Stimulated activated CD8-positive, alpha-beta memory T cell treated with anti-CD3 and anti-CD28 coated beads, Interleukin-7, amount 100 ng/mL, for 48 hours (primary cell): ENCODE data around the gene MAP2K3.
"Not testable (repeated sequence)": the region's sequence is repeated elsewhere in the genome, so short reads cannot be mapped to it uniquely, and the experiment has no call there.

Experiments used
- DNase-seq, 2 donors: peaks; one replicate each; pipeline ENCODE4 v3.0.0-alpha.2; 2020; ENCODE audit warnings: low read depth in 1 of 2; ENCODE audit errors: extremely low read depth in 1 of 2

MAP2K3 gene

DNA sequence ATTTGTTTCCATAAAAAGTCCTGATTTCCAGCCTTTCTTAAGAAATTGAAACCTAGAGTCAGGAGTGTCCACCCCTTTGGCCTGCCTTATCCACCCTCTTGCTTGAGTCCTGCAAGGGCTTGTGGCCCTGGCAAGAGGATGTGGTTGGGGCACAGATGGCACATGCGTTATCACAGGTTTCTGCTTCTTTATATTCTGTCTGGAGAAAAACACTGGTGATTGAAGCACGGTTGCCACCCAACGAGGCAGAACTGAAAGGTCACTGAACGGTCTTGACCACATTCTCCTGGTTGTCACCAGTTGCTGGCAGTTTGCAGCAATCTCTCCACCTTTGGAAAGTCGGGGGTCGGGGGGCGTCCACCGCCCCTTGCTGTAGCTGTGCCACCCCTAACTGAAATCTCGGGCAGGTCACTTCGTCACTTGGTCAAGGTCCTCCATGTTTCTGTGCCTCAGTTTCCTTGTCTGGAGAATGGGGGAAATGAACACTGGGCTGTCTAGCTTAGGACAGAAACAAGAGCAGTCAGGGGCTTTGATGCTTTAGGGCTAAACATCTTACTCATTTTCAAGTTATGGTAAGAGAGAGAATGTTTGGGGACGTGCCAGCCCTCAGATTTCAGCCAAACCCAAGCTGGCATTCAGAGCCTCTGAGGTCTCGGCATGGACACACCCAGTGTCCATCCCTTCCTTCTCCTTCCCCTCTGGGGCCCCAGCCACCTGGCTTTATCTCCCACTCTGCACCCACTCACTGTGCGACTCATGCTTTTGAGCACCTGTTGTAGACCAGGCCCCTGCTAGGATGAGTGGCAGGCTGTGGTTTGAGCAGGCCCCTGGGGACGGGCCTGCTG is 63.8 kb downstream of the MAP2K3 start:
- DNase-seq: not testable (repeated sequence)

DNA sequence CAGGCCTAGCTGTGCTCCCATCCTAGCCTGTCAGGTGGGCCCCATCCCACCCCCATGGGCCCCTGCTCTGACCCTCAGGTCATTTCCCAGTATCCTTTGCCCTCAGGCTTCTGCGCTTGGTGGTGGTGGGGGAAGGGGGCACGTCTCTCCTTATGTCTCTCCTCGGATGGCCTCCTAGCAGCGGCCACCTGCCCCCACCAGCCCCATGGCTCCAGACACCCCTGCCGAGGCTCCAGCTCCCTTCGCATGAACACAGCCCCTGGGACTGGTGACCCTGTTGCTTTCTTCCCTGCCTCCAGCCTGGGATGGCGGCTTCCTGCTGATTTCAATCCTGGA is 64.4 kb downstream of the MAP2K3 start:
- not testable (repeated sequence) for DNase-seq

DNA sequence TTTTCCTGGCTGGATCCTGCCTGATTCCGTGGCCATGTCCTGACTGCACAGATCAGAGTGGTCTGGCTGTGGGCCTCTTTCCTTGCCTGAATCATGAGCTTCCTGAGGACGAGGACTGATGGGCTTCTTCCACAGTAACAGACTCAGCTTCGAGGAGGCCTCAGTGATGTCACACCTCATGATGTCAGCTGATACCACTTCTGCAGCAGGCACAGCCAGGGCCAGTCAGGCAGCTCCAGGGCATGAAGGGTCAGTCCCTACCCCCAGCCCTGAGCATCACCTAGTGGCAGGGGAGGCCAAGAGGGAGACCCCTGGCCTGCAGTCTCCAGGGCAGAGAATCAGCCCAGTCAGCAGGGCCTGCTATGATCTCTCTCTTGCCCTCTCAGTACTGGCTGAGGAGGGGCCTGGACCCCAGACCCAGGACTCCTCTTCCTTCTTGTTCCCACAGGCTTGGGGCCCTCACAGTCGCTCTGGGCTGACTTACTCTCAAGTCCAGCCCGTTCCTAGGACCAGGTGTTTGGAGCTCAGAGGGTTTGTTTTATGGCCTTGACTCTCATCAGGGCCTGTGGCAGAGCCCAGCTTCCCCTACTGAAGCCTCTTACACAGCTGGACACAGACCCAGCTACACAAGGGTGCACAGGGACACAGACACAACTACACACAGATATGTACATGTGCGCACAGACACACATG is 65.0 kb downstream of the MAP2K3 start:
- DNase-seq: not testable (repeated sequence)

DNA sequence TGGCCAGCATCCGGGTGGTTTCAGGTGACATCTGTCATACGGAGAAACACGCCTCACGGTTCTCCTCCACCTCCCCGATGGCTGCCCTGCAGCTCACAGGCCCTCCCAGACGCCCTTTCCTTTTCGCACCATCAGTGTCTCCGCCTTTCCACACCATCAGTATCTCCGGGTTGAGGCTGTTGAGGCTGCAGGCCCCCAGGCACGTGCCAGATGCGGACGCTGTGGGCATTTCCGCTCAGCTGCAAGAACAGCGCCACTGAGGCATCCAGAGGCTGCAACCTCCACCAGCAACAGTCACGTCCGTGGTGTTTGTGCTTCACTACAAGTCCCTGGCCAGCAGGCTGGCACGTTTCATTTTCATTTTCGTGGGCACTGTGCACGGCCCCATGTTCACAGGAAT is 66.0 kb downstream of the MAP2K3 start:
- not testable (repeated sequence) for DNase-seq

DNA sequence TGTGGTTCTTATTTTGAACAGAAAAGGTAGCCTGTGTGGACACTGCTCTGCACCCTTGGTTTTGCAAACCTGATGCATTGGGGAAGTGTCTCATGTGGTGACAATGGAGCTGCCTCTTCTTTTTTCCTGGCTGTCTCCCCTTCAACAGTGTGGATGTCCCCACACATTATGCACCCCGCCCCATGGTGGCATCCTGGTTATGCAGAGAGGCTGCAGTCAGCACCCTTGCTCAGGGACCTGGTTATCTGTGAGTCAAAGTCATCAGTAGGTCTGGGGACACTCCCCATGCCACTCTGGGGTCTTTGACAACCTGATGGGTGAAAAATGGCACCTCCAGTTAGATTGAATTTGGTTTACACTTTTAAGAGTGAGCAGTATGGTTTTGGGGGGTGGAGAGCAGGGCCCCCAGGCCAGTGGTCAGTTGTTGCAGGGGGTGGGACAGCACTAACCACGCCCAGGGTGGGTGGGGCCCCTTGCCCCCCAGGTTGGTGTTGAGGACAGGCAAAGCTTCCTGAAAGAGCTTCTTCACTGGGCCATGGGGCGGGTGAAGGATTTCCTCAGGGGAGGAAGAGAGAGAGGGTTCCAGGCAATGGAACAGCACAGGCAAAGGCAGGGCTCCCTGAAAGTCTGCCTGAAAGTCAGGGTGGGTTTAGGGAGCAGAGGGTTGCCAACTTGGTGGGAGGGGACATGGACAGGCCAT is 67.0 kb downstream of the MAP2K3 start:
- DNase-seq: no peak

DNA sequence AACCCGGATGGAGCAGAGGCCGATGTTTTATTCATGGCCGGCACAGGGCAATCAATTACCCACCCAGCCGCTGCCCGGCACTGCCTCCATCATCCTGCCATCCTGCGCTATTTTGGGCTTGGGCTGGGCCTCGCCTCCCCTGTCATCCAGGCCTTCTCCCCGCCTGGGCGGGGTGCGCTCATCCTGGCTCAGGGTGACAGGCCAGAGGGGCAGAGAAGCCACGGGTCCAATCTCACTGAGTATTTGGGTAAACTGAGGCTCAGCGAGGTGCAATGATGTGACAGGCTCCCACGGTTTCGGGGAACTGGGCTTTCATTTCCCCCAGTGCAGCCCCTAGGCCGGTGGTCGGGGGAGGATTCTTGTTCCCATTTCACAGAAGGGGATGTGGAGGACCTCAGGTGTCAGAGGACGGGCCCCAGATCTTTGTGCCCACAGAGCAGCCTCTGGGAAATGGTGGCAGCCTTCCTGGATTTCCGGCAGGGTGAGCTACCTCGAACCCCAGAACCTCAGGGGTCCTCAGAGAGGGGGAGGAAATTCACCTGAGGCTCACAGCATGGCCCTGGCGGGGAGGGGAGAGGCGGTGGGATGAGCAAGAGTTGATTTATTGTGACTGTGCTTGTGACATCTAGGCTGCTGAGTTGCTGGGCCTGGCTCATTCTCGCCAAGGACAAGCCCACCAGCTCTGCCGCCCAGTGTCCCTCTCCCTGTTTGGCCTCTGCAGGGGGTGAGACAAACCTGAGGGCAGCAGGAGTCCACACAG is 67.9 kb downstream of the MAP2K3 start:
- DNase-seq: no peak

DNA sequence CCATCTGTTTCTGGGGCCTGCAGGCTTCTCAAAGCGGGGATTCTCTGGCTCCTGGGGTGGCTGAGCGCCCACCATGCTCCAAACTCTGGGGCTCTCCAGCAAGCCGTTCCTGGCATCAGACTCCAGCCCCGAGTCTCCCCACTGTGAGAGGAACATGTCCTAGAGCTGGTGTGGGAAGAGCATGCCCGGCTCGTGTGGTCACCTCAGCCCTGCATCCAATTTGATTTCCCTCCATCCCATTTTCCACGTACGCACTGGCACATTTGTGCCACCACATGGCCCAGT is 68.4 kb downstream of the MAP2K3 start:
- DNase-seq: no peak

DNA sequence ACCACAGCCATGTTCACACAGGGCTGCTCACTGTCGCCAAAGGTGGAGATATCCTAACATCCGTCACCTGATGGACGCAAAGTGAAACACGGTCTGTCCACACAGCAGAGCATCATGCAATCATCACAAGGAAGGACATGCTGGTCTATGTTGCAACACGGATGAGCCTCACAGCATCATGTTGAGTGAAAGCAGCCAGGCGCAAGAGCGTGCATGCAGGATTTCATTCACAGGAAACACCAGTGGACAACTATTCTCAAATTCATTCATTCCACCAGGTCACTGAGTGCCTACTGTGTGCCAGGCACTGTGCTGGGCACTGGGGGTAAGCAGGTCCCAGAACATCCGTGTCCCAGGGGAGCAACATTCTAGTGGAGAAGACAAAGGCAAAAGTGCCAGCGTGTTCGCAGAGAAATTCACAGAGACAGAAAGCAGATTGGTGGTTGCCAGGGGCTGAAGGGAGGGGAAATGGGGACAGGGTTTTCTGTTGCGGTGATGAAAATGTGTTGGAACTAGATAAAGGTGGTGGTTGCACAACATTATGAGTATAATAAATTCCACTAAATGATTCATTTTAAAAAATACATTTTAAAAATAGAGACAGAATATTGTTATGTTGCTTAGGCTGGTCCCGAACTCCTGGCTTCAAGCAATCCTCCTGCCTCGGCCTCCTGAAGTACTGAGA is 69.0 kb downstream of the MAP2K3 start:
- no peak for DNase-seq

DNA sequence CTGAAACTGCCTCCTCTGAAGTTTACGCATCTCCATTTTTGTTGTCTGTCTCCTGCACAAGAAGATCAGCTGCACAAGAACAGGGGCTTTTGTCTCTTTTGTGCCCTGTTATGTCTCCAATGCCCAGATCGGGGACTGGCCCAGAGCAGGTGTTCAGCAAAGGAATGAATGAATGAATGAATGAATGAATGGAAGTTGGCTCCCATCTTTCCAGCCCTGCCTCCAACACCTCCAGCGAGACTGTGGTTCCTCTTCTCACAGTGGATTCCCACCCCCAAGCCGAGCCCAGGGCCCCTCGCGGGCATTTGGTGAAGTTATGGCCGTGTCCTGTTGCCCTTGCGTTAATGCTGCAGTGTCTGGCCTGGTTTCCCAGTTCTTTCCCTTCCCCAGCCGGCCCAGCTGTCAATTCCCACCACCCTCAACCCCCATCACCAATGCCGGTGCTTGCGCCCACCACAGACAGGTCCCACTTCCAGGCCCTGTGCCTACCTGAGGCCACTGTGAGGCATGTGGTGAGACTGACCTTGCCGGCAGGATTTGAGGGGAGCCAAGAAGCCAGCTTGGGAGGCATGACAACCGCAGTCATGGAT is 70.4 kb downstream of the MAP2K3 start:
- DNase-seq: no peak

DNA sequence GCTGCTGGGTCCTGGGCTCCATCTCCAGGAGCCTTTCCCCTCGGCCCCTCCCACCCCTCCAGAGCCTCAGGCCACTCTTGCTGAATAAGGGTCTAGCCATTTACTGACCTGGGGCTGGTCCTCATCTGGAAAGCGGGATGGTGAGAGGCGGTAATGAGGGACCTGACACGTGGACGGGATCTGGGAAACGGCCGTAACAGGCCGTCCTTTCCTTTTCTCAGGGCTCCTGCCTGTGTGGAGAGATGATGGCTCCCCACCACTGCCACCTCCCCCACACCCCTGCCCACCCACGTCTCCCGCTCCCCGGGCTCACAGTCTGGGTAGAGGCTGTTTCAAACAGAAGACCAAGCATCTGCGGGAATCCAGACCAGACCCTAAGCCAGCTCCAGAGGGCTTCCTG is 71.1 kb downstream of the MAP2K3 start:
- no peak for DNase-seq

DNA sequence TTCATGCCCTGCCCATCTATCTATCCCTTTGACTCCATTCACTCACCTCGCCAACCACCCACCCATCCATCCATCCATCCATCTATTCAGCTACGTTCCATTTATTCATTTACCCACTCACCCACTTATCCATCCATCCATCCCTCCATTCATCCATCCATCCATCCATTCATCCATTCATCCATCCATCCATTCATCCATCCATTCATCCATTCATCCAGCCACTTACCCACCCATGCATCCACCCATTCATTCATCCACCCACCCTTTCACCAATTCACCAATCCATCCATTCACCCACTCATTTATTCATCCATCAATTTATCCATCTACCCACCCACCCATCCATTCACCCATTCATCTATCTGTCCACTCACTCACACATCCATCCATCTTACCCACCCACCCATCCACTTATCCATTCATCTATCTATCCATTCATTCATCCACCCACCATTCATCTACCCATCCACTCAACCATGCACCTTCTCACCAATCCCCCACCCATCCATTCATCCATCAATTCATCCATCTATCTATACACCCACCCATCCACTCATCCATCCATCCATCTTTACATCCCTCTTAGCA is 72.1 kb downstream of the MAP2K3 start:
- no peak for DNase-seq

DNA sequence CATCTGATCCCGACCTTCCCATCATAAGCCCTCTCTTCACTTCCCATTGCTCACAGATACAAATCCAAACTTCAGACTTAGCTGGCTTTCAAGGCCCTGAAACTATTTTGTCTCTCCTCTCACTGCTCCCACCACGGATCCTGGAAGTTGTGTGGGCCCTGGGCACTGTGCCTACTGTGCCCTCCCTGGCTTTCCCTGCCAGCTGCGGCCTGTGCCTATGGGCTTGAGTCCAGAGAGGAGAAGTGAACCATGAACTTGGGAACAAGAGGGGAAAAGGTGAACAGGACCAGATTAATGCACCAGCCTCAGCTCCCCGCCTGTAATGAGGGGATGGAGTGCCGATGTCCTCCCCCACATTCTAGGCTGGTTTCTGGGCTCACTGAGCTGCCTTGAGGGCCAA is 72.8 kb downstream of the MAP2K3 start:
- no peak for DNase-seq

DNA sequence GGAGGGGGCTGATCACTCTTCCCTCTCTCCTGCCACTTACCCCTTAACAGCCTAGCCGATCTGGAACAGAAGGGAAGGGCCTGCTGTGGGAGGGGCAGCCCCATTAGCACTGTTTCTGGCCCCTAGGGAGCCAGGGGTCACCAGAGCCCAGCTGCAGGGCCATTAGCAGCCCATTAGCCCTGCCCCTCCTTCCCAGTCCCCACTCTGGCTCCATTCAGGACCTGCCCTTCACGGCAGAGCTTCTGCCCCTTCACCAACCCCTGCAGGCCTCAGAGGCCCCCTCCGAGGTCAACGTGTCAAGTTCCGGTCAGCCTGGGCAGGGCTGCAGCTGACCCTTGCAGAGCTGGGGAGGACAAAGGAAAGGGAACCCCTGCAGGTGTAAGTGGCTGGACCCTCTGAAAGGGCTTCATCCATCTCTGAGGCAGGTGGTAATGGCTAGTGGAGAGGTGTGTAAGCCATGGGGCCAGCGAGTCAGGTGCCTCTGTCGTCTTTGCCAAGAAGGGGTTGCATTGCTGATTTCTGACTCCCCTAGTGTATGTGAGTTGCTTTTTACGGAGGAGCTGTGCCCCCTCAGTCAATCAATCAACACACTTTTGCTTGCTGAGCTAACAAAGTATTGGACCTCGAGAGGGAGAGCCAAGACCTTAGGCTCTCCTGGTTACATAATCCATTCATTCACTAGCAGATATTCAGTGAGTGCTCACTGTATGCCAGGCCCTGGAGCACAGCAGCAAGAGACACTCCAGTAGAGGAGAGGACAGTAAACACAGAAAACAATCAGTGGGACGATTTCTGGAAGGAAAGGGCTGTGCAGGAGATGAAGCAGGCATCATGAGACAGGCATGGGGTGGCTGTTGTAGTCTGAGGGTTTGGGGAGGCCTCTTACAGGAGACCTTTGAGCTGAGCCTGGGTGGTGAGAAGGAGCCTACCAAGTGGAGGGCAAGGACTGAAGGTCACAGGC is 73.5 kb downstream of the MAP2K3 start:
- no peak for DNase-seq

DNA sequence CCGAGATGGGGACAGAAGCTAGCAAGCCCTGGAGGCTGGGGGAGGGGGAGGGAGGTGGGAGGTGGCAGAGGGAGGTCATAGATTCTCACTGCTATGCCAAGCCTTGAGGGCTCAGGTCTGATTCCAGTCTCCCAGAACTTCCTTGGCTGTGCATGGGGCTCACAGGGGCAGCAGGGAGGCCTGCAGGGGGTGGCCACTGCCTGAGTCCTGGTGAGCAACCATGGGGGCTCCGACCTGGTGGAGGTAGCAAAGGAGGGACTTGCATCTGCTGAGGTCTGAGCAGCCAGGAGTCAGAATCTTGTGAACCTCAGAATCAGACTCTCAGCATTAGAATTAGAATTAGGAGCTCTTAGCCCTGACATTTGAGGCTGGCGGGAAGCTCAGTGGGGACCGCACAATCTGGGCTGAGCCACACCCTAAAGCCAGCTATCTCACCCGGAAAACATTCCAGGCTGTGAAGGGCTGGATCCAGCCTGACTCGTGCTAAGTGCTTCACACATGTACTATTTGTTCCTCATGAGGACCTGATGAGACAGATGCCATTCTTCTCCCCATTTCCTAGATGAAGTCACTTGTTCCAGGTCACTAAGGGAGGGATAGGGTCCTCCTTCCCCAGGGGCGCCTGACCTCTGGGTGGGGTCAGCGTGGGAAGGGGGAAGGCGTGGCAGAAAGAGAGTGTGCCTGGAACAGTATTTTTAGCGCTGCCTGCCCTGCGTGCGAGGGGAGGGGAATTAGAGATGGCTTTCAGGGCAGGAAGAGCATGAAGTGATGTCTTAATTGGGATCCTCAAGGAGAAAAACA is 74.4 kb downstream of the MAP2K3 start:
- no peak for DNase-seq

DNA sequence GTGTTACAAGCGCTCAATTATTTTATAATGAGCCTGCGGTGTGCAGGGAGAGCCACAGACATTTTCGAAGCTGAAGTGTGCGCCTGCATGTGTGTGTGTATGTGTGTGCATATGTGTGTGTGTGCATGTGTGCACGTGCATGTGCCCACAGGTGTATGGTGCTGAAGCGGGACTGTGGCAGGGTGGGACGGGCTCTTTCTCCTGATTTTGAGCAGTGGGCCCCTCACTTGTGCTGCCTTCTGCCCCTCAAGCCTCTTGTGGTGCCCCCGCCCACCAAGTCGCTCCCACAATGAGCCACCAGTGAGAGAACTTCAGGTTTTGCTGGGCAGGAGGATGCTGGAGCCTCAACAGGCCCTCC is 75.0 kb downstream of the MAP2K3 start:
- no peak for DNase-seq

DNA sequence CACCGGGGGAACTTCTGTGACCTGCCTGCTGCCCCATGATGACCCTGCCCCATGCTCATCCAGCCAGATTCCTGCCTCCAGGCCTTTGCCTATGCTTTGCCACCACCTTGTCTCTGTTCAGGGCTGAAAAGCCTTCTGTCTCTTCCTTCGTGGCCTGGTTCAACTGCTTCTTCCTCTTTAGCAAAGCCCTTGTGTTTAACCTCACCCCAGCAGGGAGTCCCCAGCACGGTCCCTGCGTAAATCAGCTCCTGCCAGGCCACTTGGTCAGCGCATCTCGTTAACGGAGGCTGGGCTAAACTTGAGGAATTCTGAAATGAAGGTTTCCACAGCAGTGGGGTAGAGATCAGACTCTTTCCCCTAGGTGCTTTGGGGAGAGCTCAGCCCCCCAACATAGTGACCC is 75.5 kb downstream of the MAP2K3 start:
- no peak for DNase-seq

DNA sequence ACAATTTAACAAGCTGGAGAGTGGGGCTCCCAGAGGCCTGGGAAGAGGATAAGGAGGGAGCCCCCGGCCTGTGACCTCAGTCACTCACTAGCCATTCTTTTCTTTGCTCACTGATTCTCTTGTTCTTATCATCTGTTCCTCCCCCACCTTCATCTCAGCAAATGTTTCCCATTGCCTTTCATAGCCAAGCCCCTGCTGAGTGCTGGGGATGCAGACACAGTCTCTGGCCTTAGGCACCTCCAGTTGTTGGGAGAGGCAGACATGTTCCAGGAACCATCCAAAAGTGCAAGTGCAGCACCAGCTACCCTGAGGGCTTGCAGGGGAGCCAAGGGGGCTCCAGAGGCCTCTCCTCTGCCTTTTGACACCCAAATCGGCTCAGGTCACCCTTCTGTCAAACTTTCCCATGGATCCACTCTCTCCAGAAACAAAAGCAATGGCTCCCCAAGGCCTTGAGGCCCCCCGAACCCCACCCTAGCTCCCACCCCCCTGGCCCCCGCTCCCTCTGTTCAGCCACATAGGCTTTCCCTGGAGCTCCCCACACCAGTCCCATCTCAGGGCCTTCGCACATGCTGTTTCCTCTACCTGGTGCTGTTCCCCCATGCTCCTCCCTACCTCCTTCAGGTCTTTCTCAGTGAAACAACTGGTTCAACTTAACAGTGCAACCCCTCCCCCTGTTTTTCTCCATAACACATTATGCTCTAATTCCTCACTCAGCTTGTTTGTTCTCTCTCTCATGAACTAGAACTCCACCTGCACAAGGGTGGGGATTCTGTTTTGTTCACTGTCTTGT is 76.7 kb downstream of the MAP2K3 start:
- no peak for DNase-seq
